KMS-11 (cell line): ENCODE results near the gene RSAD2.

ENCODE experiments used
- H2AFZ ChIP-seq: fragments of 200-600 bp; sonication (generic); 2 replicates; pipeline ENCODE4 v1.6.1; 2016; ENCODE audit warnings: antibody characterized with exemption, mixed run types, low read depth
- H3K27ac ChIP-seq: fragments of 200-600 bp; sonication (generic); 2 replicates; pipeline ENCODE4 v1.6.1; 2016; ENCODE audit warnings: mild to moderate bottlenecking, mixed run types
- H3K27me3 ChIP-seq: fragments of 200-600 bp; sonication (generic); 2 replicates; pipeline ENCODE4 v1.6.1; 2017; ENCODE audit warnings: mild to moderate bottlenecking, low read depth, mixed run types, moderate library complexity; ENCODE audit not compliant: insufficient read depth
- H3K36me3 ChIP-seq: fragments of 200-600 bp; sonication (generic); 2 replicates; pipeline ENCODE4 v1.6.1; 2017; ENCODE audit warnings: mild to moderate bottlenecking, mixed run types; ENCODE audit not compliant: insufficient read depth
- H3K4me1 ChIP-seq: fragments of 200-600 bp; sonication (generic); 2 replicates; pipeline ENCODE4 v1.6.1; 2016; ENCODE audit warnings: mild to moderate bottlenecking, low read depth, mixed run types; ENCODE audit not compliant: poor library complexity, severe bottlenecking
- H3K4me2 ChIP-seq: fragments of 200-600 bp; sonication (generic); 2 replicates; pipeline ENCODE4 v1.7.0; 2016; ENCODE audit warnings: mild to moderate bottlenecking, mixed run types
- H3K4me3 ChIP-seq: fragments of 200-600 bp; sonication (generic); IDR thresholded peaks from 2 replicates; pipeline ENCODE4 v1.6.1; 2017; ENCODE audit warnings: low read depth, low read length, mixed read lengths; ENCODE audit not compliant: insufficient read depth
- H3K79me2 ChIP-seq: fragments of 200-600 bp; sonication (generic); 2 replicates; pipeline ENCODE4 v1.6.1; 2016; ENCODE audit warnings: low read depth, mixed run types; ENCODE audit not compliant: insufficient read depth
- H3K9ac ChIP-seq: fragments of 200-600 bp; sonication (generic); 2 replicates; pipeline ENCODE4 v1.6.1; 2016; ENCODE audit warnings: mild to moderate bottlenecking, mixed run types
- H4K20me1 ChIP-seq: fragments of 200-600 bp; sonication (generic); 2 replicates; pipeline ENCODE4 v1.6.1; 2016; ENCODE audit warnings: mild to moderate bottlenecking, mixed run types; ENCODE audit not compliant: insufficient read depth
- CTCF ChIP-seq: fragments of 200-600 bp; sonication (generic); conservative IDR thresholded peaks from 2 replicates; pipeline ENCODE4 v1.6.1; 2017; ENCODE audit warnings: low read depth, mild to moderate bottlenecking, antibody characterized with exemption, low read length, moderate library complexity, mixed read lengths

The RSAD2 gene

GRCh38 chr2:6833300-6833604 lies 44.3 kb upstream of the RSAD2 start:
- Histone ChIP-seq H3K79me2 (no peaks in the 10 kb centered on the region), H3K4me2 (no peak overlapping the region), H3K27me3 (no peaks in the 10 kb centered on the region), H4K20me1 (no peaks in the 10 kb centered on the region), H3K36me3 (no peaks in the 10 kb centered on the region), H3K27ac (no peak overlapping the region), H3K9ac (no peak overlapping the region), H3K4me3 (no peak overlapping the region), H2AFZ (no peak overlapping the region), H3K4me1 (no peaks in the 10 kb centered on the region)
- TF ChIP-seq CTCF: no peak

DNA sequence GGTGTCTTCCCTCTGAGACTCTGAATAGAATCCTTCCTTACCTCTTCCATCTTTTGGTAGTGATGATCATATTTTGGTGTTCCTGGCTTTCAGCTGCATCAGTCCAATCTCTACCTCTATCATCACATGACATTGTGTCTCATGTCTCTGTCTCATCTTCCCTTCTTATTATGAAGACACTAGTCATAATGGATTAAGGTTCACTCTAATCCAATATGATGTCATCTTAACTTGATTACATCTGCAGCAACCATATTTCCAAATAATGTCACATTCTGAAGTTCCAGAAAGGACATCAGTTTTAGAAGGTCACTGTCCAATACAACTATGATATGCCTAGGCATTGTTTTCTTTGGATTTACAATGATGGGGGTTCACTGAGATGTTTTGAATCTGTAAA lies 43.4 kb upstream of the RSAD2 start:
- H3K36me3 ChIP-seq: no peaks in the 10 kb centered on the region
- H4K20me1 ChIP-seq: no peaks in the 10 kb centered on the region
- H3K4me3 ChIP-seq: no peak overlapping the region
- no peak overlapping the region for H3K9ac ChIP-seq
- H2AFZ ChIP-seq: no peak overlapping the region
- no peaks in the 10 kb centered on the region for H3K79me2 ChIP-seq
- no peaks in the 10 kb centered on the region for H3K27me3 ChIP-seq
- H3K27ac ChIP-seq: no peak overlapping the region
- no peaks in the 10 kb centered on the region for H3K4me1 ChIP-seq
- no peak overlapping the region for H3K4me2 ChIP-seq
- no peak for TF ChIP-seq CTCF

GRCh38 chr2:6835467-6835866 lies 42.1 kb upstream of the RSAD2 start:
- H2AFZ ChIP-seq: no peak overlapping the region
- no peaks in the 10 kb centered on the region for H3K4me1 ChIP-seq
- H3K4me3 ChIP-seq: no peak overlapping the region
- no peak overlapping the region for H3K27ac ChIP-seq
- H3K79me2 ChIP-seq: no peaks in the 10 kb centered on the region
- TF ChIP-seq CTCF: no peak
- H4K20me1 ChIP-seq: no peaks in the 10 kb centered on the region
- H3K9ac ChIP-seq: no peak overlapping the region
- no peaks in the 10 kb centered on the region for H3K36me3 ChIP-seq
- H3K4me2 ChIP-seq: no peak overlapping the region
- H3K27me3 ChIP-seq: no peaks in the 10 kb centered on the region

DNA sequence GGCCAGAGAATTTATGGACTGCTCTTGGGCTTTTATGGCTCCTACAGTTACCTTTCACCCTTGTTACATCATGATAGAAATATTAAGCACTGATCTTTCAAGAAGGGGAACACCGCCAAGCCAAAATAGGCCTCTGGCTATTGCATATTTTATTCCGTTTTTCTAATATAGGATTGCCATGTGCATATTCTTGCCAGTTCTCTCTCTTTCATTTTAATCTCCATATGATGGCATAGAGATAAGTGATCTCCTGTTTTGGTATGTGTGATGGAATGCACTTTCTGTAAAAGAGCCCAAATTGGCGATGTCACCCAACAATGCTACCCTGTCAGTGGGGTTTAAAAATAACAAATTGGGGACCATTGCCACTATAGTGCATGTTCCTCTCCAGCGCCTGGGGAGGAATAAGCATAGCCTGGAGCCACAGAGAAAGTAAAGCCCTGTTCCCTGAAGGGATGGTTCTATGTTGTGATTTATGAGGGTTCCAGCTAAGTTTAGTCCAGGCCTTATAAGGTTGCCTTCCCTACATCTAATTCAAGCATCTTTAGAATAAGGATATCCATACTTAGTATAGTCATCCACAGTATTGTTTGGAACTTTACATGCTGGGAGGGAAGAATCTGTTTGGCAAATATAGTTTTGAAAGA lies 38.8 kb upstream of the RSAD2 start:
- H3K27ac ChIP-seq: no peak overlapping the region
- H3K9ac ChIP-seq: no peak overlapping the region
- no peaks in the 10 kb centered on the region for H3K36me3 ChIP-seq
- no peaks in the 10 kb centered on the region for H3K4me1 ChIP-seq
- no peak overlapping the region for H3K4me2 ChIP-seq
- no peak overlapping the region for H2AFZ ChIP-seq
- no peaks in the 10 kb centered on the region for H4K20me1 ChIP-seq
- H3K27me3 ChIP-seq: no peaks in the 10 kb centered on the region
- H3K79me2 ChIP-seq: no peaks in the 10 kb centered on the region
- no peak overlapping the region for H3K4me3 ChIP-seq
- no peak for TF ChIP-seq CTCF
